Limb (tissue), 2 donors: ENCODE measurements around the gene PROSER1.
A peak's percentile ranks its signal among the peaks of the same experiment; 100 is the strongest.
"Not testable (repeated sequence)": the region's sequence is repeated elsewhere in the genome, so short reads cannot be mapped to it uniquely, and the experiment has no call there.

Experiments
- DNase-seq, 2 donors: peaks; one replicate each; pipeline ENCODE4 v3.0.0-alpha.2; 2016; ENCODE audit errors: extremely low spot score in 2 of 2

PROSER1 gene

GRCh38 chr13:39025433-39025839 lies 12.5 kb downstream of the PROSER1 start:
- DNase-seq = no peak

GRCh38 chr13:39023761-39024160 lies 14.1 kb downstream of the PROSER1 start:
- no peak for DNase-seq

- DNase-seq = no peak
Observed at GRCh38 chr13:39023316-39023715, 14.6 kb downstream of the PROSER1 start.

- DNase-seq = no peak
Observed at GRCh38 chr13:39020853-39021462, 16.9 kb downstream of the PROSER1 start.

- DNase-seq = peak in 1 of 2 donors; percentile 36
Observed at GRCh38 chr13:39016787-39017186, 21.1 kb downstream of the PROSER1 start.

- no peak for DNase-seq
Observed at GRCh38 chr13:39016087-39016486, 21.8 kb downstream of the PROSER1 start.

GRCh38 chr13:39013462-39013861 lies 24.4 kb downstream of the PROSER1 start:
- DNase-seq = no peak

GRCh38 chr13:39012608-39013007 lies 25.3 kb downstream of the PROSER1 start:
- no peak for DNase-seq

- DNase-seq = not testable (repeated sequence)
Observed at GRCh38 chr13:39006371-39007111, 31.3 kb downstream of the PROSER1 start.

- no peak for DNase-seq
Observed at GRCh38 chr13:38998739-38999138, 39.1 kb downstream of the PROSER1 start.

- DNase-seq = no peak
Observed at GRCh38 chr13:38993381-38993780, 44.5 kb downstream of the PROSER1 start.

- no peak for DNase-seq
Observed at GRCh38 chr13:38990693-38991092, 47.2 kb downstream of the PROSER1 start, which contains the start of gene STOML3. TSS of gene STOML3 (minus strand) at chr13:38990831. CDS start at chr13:38990721, 110 bp downstream.

GRCh38 chr13:38981096-38981495 lies 56.8 kb downstream of the PROSER1 start:
- DNase-seq = no peak

GRCh38 chr13:38980750-38981078 lies 57.2 kb downstream of the PROSER1 start:
- no peak for DNase-seq

- peak; percentile 57 to 67 for DNase-seq
Observed at GRCh38 chr13:38979891-38980749, 57.8 kb downstream of the PROSER1 start.

- no peak for DNase-seq
Observed at GRCh38 chr13:38970380-38971051, 67.4 kb downstream of the PROSER1 start.

- DNase-seq = no peak
Observed at GRCh38 chr13:38969187-38969586, 68.7 kb downstream of the PROSER1 start.

- DNase-seq = no peak
Observed at GRCh38 chr13:38967446-38967845, 70.4 kb downstream of the PROSER1 start.

GRCh38 chr13:38965281-38965680 lies 72.6 kb downstream of the PROSER1 start:
- DNase-seq = no peak

- no peak for DNase-seq
Observed at GRCh38 chr13:38960175-38960574, 77.7 kb downstream of the PROSER1 start.
